ENCODE results near the gene KANK4. TPM values are rescaled to one million over a fixed set of nuclear protein-coding genes. Genes with fewer than 3 reads are reported as not detected.
"Not testable (repeated sequence)": the region's sequence is repeated elsewhere in the genome, so short reads cannot be mapped to it uniquely, and the experiment has no call there.

Gene KANK4
- total RNA-seq, 1 donor from 2014 or later, result not detected

DNA sequence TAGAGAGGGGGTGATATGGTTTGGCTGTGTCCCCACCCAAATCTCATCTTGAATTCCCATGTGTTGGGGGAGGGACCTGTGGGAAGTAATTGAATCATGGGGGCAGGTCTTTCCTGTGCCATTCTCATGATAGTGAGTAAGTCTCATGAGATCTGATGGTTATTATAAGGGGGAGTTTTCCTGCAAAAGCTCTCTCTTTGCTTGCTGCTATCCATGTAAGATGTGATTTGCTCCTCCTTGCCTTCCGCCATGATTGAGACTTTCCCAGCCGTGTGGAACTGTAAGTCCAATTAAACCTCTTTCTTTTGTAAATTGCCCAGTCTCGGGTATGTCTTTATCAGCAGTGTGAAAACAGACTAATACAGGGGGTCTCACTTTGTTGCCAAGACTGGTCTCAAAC is 74.9 kb downstream of the KANK4 start:
- DNase-seq (ENCODE audit: low spot score); H3K4me3 Mint-ChIP-seq; H3K9me3 Mint-ChIP-seq; H3K36me3 Mint-ChIP-seq (ENCODE audit: low read depth); H3K4me1 Mint-ChIP-seq (ENCODE audit: low read depth); H3K27me3 Mint-ChIP-seq (ENCODE audit: insufficient read depth); intact Hi-C loops (cut with micrococcal nuclease); H3K27ac Mint-ChIP-seq: not testable (repeated sequence)

DNA sequence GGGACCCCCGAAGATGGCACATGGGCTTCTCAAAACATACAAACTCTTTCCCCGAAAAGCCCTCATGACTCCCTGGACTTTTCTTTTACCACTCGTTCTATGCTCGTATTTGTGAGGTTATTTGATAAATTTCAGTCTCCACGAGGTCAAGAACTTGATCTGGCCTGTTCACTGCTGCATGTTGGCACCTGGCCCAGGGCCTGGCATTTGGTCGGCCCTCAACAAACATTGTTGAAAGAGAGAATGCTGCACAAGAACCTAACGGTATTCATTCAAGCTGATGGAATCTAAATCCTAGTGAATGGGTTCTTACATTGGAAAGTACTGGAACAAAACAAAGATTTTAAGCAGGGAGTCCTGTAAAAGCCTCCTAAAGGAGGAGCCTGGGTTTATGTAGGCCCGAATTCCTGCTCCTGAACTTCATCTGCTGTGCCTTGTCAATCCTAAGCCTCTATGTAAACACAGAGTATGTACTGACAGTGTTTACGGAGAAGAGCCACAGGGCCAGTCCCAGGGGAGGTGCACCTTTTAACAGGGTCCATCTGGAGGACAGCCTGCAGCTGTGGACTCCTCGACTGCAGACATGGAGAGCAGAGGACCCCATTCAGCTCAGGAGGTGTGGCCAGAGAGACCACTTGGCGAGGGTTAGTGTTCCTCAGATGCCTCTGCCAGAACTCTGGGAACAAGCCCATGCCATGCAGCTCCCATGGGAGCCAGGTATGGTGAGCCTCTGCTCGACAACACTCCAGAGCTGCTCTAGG is 77.7 kb downstream of the KANK4 start:
- Mint-ChIP-seq H3K4me1 (ENCODE audit: low read depth) (no peaks in the 10 kb centered on the region), H3K27ac (no peak overlapping the region), H3K36me3 (ENCODE audit: low read depth) (no peaks in the 10 kb centered on the region), H3K9me3 (no peaks in the 10 kb centered on the region), H3K27me3 (ENCODE audit: insufficient read depth) (no peaks in the 10 kb centered on the region), H3K4me3 (no peak overlapping the region)
- intact Hi-C loops (cut with micrococcal nuclease), result no loop called here
- DNase-seq (ENCODE audit: low spot score), result no peak

DNA sequence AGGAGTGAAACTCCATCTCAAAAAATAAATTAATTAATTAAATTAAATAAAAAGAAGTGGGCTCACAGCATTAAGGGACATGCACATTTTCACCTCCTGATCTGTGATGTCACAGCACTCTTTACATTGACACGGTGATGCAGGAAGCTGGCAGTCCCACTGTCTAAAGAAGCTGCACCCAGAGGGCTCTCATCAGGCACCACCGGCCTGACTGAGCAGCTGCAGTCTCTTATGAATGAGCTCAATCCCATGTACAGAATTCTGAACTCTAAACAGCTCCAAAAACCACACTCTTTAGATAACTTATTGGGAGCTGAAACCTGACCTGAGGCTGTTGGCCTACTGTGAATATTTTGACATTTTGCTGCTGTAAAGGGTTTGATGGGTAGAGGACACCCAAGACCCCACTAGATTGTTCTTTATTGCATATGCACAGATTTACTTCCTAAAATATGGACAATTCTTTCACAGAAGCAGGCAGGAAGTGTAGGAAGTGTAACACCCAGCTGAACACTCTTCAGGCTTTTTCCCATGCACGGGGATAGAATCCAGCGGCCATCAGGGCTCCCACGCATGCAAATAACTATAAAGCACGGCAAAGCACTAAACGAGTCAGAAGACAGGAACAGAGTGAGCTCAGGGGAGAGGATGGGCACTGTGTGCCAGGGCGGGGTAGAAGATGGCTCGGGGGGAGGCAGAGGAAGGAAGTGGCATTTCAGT is 78.4 kb downstream of the KANK4 start:
- Mint-ChIP-seq H3K27ac (no peak overlapping the region), H3K36me3 (ENCODE audit: low read depth) (no peaks in the 10 kb centered on the region)
- no peak for DNase-seq (ENCODE audit: low spot score)

DNA sequence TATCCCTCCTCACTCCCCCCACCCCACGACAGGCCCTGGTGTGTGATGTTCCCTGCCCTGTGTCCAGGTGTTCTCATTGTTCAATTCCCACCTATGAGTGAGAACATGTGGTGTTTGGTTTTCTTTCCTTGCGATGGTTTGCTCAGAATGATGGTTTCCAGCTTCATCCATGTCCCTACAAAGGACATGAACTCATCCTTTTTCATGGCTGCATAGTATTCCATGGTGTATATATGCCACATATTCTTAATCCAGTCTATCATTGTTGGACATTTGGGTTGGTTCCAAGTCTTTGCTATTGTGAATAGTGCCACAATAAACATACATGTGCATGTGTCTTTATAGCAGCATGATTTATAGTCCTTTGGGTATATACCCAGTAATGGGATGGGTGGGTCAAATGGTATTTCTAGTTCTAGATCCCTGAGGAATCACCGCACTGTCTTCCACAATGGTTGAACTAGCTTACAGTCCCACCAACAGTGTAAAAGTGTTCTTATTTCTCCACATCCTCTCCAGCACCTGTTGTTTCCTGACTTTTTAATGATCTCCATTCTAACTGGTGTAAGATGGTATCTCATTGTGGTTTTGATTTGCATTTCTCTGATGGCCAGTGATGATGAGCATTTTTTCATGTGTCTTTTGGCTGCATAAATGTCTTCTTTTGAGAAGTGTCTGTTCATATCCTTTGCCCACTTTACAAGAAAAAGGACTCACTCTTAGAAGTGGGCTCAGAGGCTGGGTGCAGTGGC is 79.4 kb downstream of the KANK4 start:
- H3K27me3 Mint-ChIP-seq (ENCODE audit: insufficient read depth); DNase-seq (ENCODE audit: low spot score); H3K4me1 Mint-ChIP-seq (ENCODE audit: low read depth); H3K36me3 Mint-ChIP-seq (ENCODE audit: low read depth); H3K4me3 Mint-ChIP-seq; H3K27ac Mint-ChIP-seq; intact Hi-C loops (cut with micrococcal nuclease); H3K9me3 Mint-ChIP-seq: not testable (repeated sequence)

More for the DNA sequence above, 78.4 kb downstream of the KANK4 start:
- no peak overlapping the region for H3K4me3 Mint-ChIP-seq
- intact Hi-C loops (cut with micrococcal nuclease), result no loop called here
- no peaks in the 10 kb centered on the region for H3K4me1 Mint-ChIP-seq (ENCODE audit: low read depth)
- no peaks in the 10 kb centered on the region for H3K27me3 Mint-ChIP-seq (ENCODE audit: insufficient read depth)
- no peaks in the 10 kb centered on the region for H3K9me3 Mint-ChIP-seq

DNA sequence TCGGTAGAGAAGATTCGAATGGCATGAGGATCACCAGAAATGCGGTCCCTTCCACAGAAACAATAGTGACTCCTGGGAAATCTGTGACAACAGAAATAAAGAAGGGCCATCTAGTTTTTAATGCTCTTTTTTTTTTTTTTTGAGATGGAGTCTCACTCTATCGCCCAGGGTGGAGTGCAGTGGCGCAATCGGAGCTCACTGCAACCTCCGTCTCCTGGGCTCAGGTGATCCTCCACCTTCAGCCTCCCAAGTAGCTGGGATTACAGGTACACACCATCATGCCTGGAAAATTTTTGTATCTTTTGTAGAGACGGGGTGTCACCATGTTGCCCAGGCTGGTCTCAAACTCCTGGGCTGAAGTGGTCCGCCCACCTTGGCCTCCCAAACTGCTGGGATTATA is 80.7 kb downstream of the KANK4 start:
- Mint-ChIP-seq H3K4me1 (ENCODE audit: low read depth) (no peaks in the 10 kb centered on the region), H3K9me3 (no peaks in the 10 kb centered on the region), H3K36me3 (ENCODE audit: low read depth) (no peaks in the 10 kb centered on the region), H3K27me3 (ENCODE audit: insufficient read depth) (no peaks in the 10 kb centered on the region), H3K4me3 (no peak overlapping the region), H3K27ac (no peak overlapping the region)
- no peak for DNase-seq (ENCODE audit: low spot score)
- intact Hi-C loops (cut with micrococcal nuclease), result no loop called here

DNA sequence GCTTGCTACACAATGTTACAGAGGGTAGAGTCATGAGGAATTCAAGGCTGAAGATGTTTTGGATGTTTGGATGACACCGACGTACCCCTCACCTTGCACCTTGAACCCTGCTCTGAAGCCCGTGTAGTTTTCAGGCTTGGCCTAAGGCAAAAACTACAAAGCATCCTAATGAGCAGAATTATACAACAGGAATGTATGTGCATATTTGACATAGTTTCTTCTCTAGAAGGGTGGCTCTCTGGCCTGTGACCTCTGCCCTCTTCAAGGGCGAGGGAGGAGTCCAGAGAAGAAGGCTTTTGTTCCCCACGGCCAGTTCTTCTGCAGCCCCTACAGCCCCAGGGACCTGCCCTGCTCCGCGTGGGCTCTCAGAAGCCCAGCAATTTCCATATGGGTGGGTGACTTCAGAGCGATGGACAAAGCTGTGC is 81.3 kb downstream of the KANK4 start:
- H3K36me3 Mint-ChIP-seq (ENCODE audit: low read depth), result no peaks in the 10 kb centered on the region
- H3K4me3 Mint-ChIP-seq, result no peak overlapping the region
- no peak for DNase-seq (ENCODE audit: low spot score)
- H3K27ac Mint-ChIP-seq, result no peak overlapping the region
- H3K27me3 Mint-ChIP-seq (ENCODE audit: insufficient read depth), result no peaks in the 10 kb centered on the region
- H3K4me1 Mint-ChIP-seq (ENCODE audit: low read depth), result no peaks in the 10 kb centered on the region
- no peaks in the 10 kb centered on the region for H3K9me3 Mint-ChIP-seq
- intact Hi-C loops (cut with micrococcal nuclease), result no loop called here

DNA sequence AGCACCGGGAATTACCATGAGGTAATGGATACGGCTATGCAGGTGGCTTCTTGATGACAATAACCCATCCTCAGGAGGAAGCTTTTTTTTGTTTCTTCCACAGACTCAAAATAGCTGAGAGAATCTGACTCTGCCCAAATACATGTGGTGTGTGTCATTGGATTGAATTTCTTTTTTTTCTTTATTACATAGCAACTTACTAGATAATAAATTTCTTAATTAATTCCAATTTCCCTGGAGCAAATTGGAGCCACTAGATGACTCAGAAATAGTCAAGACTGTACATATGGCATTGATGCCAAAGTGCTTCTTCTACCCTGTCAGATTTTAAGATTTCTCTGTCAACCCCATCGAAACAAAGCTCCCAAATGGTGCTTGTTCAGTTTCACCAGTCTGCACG is 81.9 kb downstream of the KANK4 start:
- no peaks in the 10 kb centered on the region for H3K9me3 Mint-ChIP-seq
- no peaks in the 10 kb centered on the region for H3K27me3 Mint-ChIP-seq (ENCODE audit: insufficient read depth)
- H3K27ac Mint-ChIP-seq, result no peak overlapping the region
- no peak overlapping the region for H3K4me3 Mint-ChIP-seq
- no peaks in the 10 kb centered on the region for H3K4me1 Mint-ChIP-seq (ENCODE audit: low read depth)
- intact Hi-C loops (cut with micrococcal nuclease), result no loop called here
- DNase-seq (ENCODE audit: low spot score), result no peak
- H3K36me3 Mint-ChIP-seq (ENCODE audit: low read depth), result no peaks in the 10 kb centered on the region

DNA sequence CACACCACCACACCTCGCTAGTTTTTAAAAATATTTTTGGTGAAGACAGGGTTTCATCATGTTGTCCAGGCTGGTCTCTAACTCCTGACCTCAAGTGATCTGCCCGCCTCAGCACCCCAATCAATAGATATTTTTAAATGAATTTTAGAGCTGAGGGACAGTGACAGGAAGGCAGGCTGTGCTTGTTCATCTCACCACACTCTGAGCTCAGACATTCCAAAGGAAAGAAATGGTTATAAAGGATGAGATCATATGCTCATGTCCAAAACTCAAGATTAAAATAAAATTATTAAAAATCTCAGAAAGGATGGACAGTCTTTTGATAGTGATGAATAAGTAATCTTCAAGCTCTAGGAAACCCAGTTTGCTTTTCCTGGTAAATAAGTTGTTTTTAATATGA is 83.7 kb downstream of the KANK4 start:
- Mint-ChIP-seq H3K27me3 (ENCODE audit: insufficient read depth) (peaks cover 2% of the 10 kb centered on the region), H3K27ac (no peak overlapping the region), H3K9me3 (no peaks in the 10 kb centered on the region), H3K36me3 (ENCODE audit: low read depth) (no peaks in the 10 kb centered on the region), H3K4me1 (ENCODE audit: low read depth) (no peaks in the 10 kb centered on the region), H3K4me3 (no peak overlapping the region)
- DNase-seq (ENCODE audit: low spot score), result no peak
- intact Hi-C loops (cut with micrococcal nuclease), result no loop called here

DNA sequence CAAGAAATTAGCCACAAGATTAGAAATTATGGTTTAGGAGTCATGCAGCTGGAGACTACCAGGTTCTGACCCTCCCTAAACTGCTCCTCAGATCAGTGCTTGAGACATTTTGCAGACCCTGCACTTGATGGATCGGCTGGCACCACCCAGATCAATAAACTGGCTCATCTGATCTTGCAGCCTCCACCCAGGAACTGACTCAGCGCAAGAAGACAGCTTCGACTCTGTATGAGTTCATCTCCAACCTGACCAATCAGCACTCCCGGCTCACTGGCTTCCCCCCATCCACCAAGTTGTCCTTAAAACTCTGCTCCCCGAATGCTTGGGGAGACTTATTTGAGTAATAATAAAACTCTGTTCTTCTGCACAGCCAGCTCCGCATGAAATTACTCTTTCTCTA is 84.5 kb downstream of the KANK4 start:
- Mint-ChIP-seq H3K27ac (no peak overlapping the region), H3K9me3 (no peaks in the 10 kb centered on the region), H3K36me3 (ENCODE audit: low read depth) (no peaks in the 10 kb centered on the region), H3K4me3 (no peak overlapping the region), H3K4me1 (ENCODE audit: low read depth) (no peaks in the 10 kb centered on the region), H3K27me3 (ENCODE audit: insufficient read depth) (peaks cover 2% of the 10 kb centered on the region)
- DNase-seq (ENCODE audit: low spot score), result no peak
- intact Hi-C loops (cut with micrococcal nuclease), result no loop called here

DNA sequence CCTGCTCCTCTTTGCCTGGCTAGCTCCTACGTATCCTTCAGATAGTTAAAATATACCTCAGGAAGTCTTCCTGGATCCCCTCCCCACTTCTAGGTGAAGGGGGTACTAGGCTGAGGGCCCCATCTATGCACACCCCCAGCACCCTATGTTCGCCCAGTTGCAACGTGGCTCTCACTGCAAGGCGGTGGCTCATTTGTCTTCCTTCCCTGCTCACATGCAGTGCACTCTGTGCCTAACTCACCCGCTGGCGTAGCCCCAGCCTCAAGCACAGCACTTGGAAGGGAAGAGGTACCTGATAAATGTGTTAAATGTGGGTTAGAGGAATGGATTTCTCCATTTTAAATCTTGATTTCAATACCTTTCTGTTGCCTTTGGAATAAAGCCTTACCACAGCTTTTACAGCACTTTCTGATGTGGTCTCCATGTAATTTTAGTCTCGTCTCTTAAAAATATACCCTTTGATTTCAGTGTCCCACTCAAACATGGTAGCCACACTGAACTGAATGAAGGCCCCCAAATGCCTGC is 85.2 kb downstream of the KANK4 start:
- peaks cover 2% of the 10 kb centered on the region for H3K27me3 Mint-ChIP-seq (ENCODE audit: insufficient read depth)
- H3K4me1 Mint-ChIP-seq (ENCODE audit: low read depth), result no peaks in the 10 kb centered on the region
- H3K27ac Mint-ChIP-seq, result no peak overlapping the region
- intact Hi-C loops (cut with micrococcal nuclease), result no loop called here
- no peak overlapping the region for H3K4me3 Mint-ChIP-seq
- no peak for DNase-seq (ENCODE audit: low spot score)
- H3K36me3 Mint-ChIP-seq (ENCODE audit: low read depth), result no peaks in the 10 kb centered on the region
- no peaks in the 10 kb centered on the region for H3K9me3 Mint-ChIP-seq

DNA sequence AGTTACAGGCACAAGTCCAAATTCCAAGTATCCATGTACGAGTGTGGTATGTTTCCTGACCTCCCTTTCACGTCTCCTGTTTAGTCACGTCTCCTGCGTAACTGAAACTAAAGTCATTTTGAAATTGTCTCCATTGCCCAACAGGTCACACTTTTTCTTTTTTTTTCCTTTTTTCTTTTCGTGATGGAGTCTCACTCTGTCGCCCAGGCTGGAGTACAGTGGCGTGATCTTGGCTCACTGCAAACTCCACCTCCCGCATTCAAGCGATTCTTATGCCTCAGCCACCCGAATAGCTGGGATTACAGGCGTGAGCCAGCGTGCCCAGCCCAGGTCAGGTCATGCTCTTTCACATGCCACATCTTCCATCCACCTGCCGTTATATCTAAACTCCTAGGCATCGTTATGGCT is 86.4 kb downstream of the KANK4 start:
- H3K4me3 Mint-ChIP-seq, result no peak overlapping the region
- intact Hi-C loops (cut with micrococcal nuclease), result no loop called here
- H3K36me3 Mint-ChIP-seq (ENCODE audit: low read depth), result no peaks in the 10 kb centered on the region
- no peak overlapping the region for H3K27ac Mint-ChIP-seq
- H3K4me1 Mint-ChIP-seq (ENCODE audit: low read depth), result no peaks in the 10 kb centered on the region
- DNase-seq (ENCODE audit: low spot score), result no peak
- no peaks in the 10 kb centered on the region for H3K9me3 Mint-ChIP-seq
- H3K27me3 Mint-ChIP-seq (ENCODE audit: insufficient read depth), result peaks cover 2% of the 10 kb centered on the region

DNA sequence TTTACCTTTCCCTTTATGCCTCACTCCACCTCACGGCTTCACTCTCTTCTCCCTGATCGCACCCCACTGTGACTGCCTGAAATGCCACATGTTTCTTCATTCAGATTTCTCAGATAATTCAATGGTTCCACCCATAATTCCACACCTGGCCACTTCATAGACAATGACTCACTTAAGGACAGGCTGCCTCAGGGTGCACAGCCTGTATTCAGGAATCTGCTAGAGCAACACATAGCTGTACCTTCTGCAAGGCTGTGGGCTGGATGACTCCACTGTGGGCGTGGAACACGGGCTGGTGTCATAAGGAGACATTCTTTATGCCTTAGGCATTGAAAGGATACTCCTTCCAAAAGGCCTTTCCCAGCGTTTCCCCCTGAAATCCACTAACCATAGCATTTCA is 88.5 kb downstream of the KANK4 start:
- Mint-ChIP-seq H3K27me3 (ENCODE audit: insufficient read depth) (peaks cover 2% of the 10 kb centered on the region), H3K27ac (no peak overlapping the region), H3K4me1 (ENCODE audit: low read depth) (no peaks in the 10 kb centered on the region), H3K9me3 (no peaks in the 10 kb centered on the region), H3K36me3 (ENCODE audit: low read depth) (no peaks in the 10 kb centered on the region), H3K4me3 (no peak overlapping the region)
- intact Hi-C loops (cut with micrococcal nuclease), result no loop called here
- no peak for DNase-seq (ENCODE audit: low spot score)

DNA sequence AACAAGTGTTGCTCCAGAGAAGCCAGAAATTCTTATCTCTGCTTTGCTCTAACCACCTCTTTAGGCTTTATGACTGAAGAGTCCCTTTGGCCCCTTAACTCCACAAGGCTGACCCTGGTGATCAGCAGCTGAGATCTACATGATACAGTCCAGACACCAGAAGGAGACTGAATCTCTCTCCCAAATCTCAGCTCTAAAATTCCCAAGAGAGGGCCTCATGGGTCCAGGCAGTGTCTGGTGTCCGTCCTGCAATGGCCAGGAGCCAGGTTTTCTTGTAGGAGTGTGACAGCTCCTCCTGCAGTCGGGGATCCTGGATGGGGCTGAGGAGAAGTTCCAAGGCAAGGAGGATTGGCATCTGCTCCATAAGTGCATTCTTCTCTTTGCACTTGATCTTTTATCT is 89.3 kb downstream of the KANK4 start:
- Mint-ChIP-seq H3K4me3 (no peak overlapping the region), H3K27ac (no peak overlapping the region), H3K27me3 (ENCODE audit: insufficient read depth) (peaks cover 2% of the 10 kb centered on the region), H3K36me3 (ENCODE audit: low read depth) (no peaks in the 10 kb centered on the region), H3K9me3 (no peaks in the 10 kb centered on the region), H3K4me1 (ENCODE audit: low read depth) (no peaks in the 10 kb centered on the region)
- no peak for DNase-seq (ENCODE audit: low spot score)
- intact Hi-C loops (cut with micrococcal nuclease), result no loop called here
